ENCODE results near the gene LRRC8B. TPM values are rescaled to one million over a fixed set of nuclear protein-coding genes. Genes with fewer than 3 reads are reported as not detected.

The LRRC8B gene
- polyA plus RNA-seq, 3 donors = 4.5 to 9.1 (median 7.9) TPM

GRCh38 chr1:89594096-89594740, 69.6 kb downstream of the LRRC8B start:
- Histone ChIP-seq H3K27ac (ENCODE audit: low read depth in 1 of 2, low read length in 2 of 2) (no peak overlapping the region), H3K27me3 (ENCODE audit: control insufficient read depth in 2 of 2, insufficient read depth in 2 of 2, low read length in 2 of 2) (no peaks in the 10 kb centered on the region), H2AFZ (ENCODE audit: insufficient read depth, low read depth, low read length, poor library complexity, severe bottlenecking) (no peak overlapping the region), H3K9me3 (replicated peaks in 1 of 2; ENCODE audit: control insufficient read depth in 1 of 2, insufficient read depth in 1 of 2, low read length in 2 of 2) (no peaks in the 10 kb centered on the region), H3K36me3 (replicated peaks in 1 of 2; ENCODE audit: control insufficient read depth in 1 of 2, insufficient read depth in 2 of 2, low read length in 2 of 2) (no peaks in the 10 kb centered on the region), H3K4me3 (replicated peaks in 1 of 3; ENCODE audit: low read depth in 2 of 3, low read length in 3 of 3) (no peak overlapping the region), H3K4me2 (replicated peaks; ENCODE audit: extremely low read depth, low read length, poor library complexity, severe bottlenecking) (no peak overlapping the region), H3K9ac (ENCODE audit: insufficient read depth, low read length, poor library complexity, severe bottlenecking) (no peak overlapping the region), H3K4me1 (ENCODE audit: control insufficient read depth in 1 of 2, insufficient read depth in 2 of 2, low read length in 2 of 2) (peaks cover 16 to 21% of the 10 kb centered on the region in 2 donors), H4K20me1 (ENCODE audit: insufficient read depth, low read length) (peaks cover 17% of the 10 kb centered on the region), H3K79me2 (ENCODE audit: insufficient read depth, low read length) (peaks cover 4% of the 10 kb centered on the region)
- Mint-ChIP-seq H3K36me3 (peaks cover 7 to 14% of the 10 kb centered on the region in 2 donors), H3K9me3 (no peaks in the 10 kb centered on the region), H3K4me3 (no peak overlapping the region), H3K27ac (no peak overlapping the region), H3K27me3 (ENCODE audit: low read depth in 3 of 3) (no peaks in the 10 kb centered on the region), H3K4me1 (peaks cover 26% of the 10 kb centered on the region)
- TF ChIP-seq CTCF (IDR thresholded peaks at IDR 0.05) = no peak
- no CpG with 5 or more reads among the region's 4 CpGs for WGBS (ENCODE audit: insufficient coverage)
- DNase-seq = no peak
- intact Hi-C loops (cut with micrococcal nuclease) = no loop called here

- Histone ChIP-seq H3K27me3 (ENCODE audit: control insufficient read depth in 2 of 2, insufficient read depth in 2 of 2, low read length in 2 of 2) (no peaks in the 10 kb centered on the region), H3K27ac (ENCODE audit: low read depth in 1 of 2, low read length in 2 of 2) (no peak overlapping the region), H3K79me2 (ENCODE audit: insufficient read depth, low read length) (peaks cover 1% of the 10 kb centered on the region), H3K4me3 (replicated peaks in 1 of 3; ENCODE audit: low read depth in 2 of 3, low read length in 3 of 3) (no peak overlapping the region), H3K4me2 (replicated peaks; ENCODE audit: extremely low read depth, low read length, poor library complexity, severe bottlenecking) (no peak overlapping the region), H3K9me3 (replicated peaks in 1 of 2; ENCODE audit: control insufficient read depth in 1 of 2, insufficient read depth in 1 of 2, low read length in 2 of 2) (no peaks in the 10 kb centered on the region), H3K9ac (ENCODE audit: insufficient read depth, low read length, poor library complexity, severe bottlenecking) (no peak overlapping the region), H3K36me3 (replicated peaks in 1 of 2; ENCODE audit: control insufficient read depth in 1 of 2, insufficient read depth in 2 of 2, low read length in 2 of 2) (no peaks in the 10 kb centered on the region), H2AFZ (ENCODE audit: insufficient read depth, low read depth, low read length, poor library complexity, severe bottlenecking) (no peak overlapping the region), H3K4me1 (ENCODE audit: control insufficient read depth in 1 of 2, insufficient read depth in 2 of 2, low read length in 2 of 2) (peaks cover 16% of the 10 kb centered on the region in 2 donors), H4K20me1 (ENCODE audit: insufficient read depth, low read length) (peaks cover 3% of the 10 kb centered on the region)
- Mint-ChIP-seq H3K9me3 (no peaks in the 10 kb centered on the region), H3K36me3 (peaks cover 7 to 14% of the 10 kb centered on the region in 2 donors), H3K4me3 (no peak overlapping the region), H3K4me1 (peaks cover 20% of the 10 kb centered on the region), H3K27me3 (ENCODE audit: low read depth in 3 of 3) (no peaks in the 10 kb centered on the region), H3K27ac (no peak overlapping the region)
- TF ChIP-seq CTCF (IDR thresholded peaks at IDR 0.05) = no peak
- intact Hi-C loops (cut with micrococcal nuclease) = loop anchor here in 1 of 2 donors (5.0 kb wide), 2 partner anchors 74 to 114 kb away; partner anchors contain the start of gene LRRC8B
- no peak for DNase-seq
- WGBS (ENCODE audit: insufficient coverage) = no CpG with 5 or more reads among the region's 2 CpGs
Measured at GRCh38 chr1:89596698-89597097, 72.1 kb downstream of the LRRC8B start.
